ENCODE results near the gene ZMIZ2.

Gene ZMIZ2

GRCh38 chr7:44791278-44792219 lies 42.9 kb downstream of the ZMIZ2 start:
- TF ChIP-seq, protein P1, sequence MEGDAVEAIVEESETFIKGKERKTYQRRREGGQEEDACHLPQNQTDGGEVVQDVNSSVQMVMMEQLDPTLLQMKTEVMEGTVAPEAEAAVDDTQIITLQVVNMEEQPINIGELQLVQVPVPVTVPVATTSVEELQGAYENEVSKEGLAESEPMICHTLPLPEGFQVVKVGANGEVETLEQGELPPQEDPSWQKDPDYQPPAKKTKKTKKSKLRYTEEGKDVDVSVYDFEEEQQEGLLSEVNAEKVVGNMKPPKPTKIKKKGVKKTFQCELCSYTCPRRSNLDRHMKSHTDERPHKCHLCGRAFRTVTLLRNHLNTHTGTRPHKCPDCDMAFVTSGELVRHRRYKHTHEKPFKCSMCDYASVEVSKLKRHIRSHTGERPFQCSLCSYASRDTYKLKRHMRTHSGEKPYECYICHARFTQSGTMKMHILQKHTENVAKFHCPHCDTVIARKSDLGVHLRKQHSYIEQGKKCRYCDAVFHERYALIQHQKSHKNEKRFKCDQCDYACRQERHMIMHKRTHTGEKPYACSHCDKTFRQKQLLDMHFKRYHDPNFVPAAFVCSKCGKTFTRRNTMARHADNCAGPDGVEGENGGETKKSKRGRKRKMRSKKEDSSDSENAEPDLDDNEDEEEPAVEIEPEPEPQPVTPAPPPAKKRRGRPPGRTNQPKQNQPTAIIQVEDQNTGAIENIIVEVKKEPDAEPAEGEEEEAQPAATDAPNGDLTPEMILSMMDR (IDR thresholded peaks at IDR 0.05; ENCODE audit: unreplicated experiment in 3 of 3) = no peak
- H3K4me1 Mint-ChIP-seq = peaks cover 4% of the 10 kb centered on the region
- H3K27me3 Mint-ChIP-seq (ENCODE audit: low read depth) = no peaks in the 10 kb centered on the region
- H3K36me3 Mint-ChIP-seq (ENCODE audit: low read depth) = no peaks in the 10 kb centered on the region
- H3K4me3 Mint-ChIP-seq = peak overlapping the region in 1 of 3 experiments; percentile 61
- H3K9me3 Mint-ChIP-seq = no peaks in the 10 kb centered on the region
- peak overlapping the region in 2 of 3 experiments; percentile 43 to 46 for H3K27ac Mint-ChIP-seq

- no peaks in the 10 kb centered on the region for H3K9me3 Mint-ChIP-seq
Observed at GRCh38 chr7:44793919-44794318, 45.3 kb downstream of the ZMIZ2 start.

DNA sequence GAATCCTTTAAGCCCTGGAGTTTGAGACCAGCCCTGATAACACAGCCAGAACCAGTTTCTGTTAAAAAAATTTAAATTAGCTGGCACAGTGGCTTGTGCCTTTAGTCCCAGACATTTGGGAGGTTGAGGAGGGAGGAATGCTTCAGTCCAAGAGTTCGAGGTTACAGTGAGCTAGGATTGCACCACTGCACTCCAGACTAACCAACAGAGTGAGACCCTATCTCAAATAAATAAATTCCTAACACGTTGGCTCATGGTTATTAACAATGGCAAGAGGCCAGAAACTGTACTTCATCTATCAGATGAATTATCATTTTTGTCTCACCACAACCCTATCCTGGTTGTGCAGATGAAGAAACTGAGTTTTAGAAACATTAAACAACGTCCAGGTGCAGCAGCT lies 45.7 kb downstream of the ZMIZ2 start:
- no peaks in the 10 kb centered on the region for H3K9me3 Mint-ChIP-seq
- peaks cover 13% of the 10 kb centered on the region for H3K36me3 Mint-ChIP-seq (ENCODE audit: low read depth)
- H3K27me3 Mint-ChIP-seq (ENCODE audit: low read depth) = no peaks in the 10 kb centered on the region
- no peak overlapping the region for H3K27ac Mint-ChIP-seq
- peak overlapping the region in 2 of 3 experiments; percentile 56 to 78 for H3K4me3 Mint-ChIP-seq
- H3K4me1 Mint-ChIP-seq = peaks cover 19% of the 10 kb centered on the region
- TF ChIP-seq, protein P1 (IDR thresholded peaks at IDR 0.05; ENCODE audit: unreplicated experiment in 3 of 3) = no peak

More at GRCh38 chr7:44793919-44794318, 45.3 kb downstream of the ZMIZ2 start:
- Mint-ChIP-seq H3K27ac (peak overlapping the region in 2 of 3 experiments; percentile 25 to 27), H3K36me3 (ENCODE audit: low read depth) (peaks cover 12% of the 10 kb centered on the region), H3K27me3 (ENCODE audit: low read depth) (no peaks in the 10 kb centered on the region), H3K4me3 (peak overlapping the region; percentile 56 to 78 (median 68)), H3K4me1 (peaks cover 18% of the 10 kb centered on the region)
- TF ChIP-seq, protein P1 (IDR thresholded peaks at IDR 0.05; ENCODE audit: unreplicated experiment in 3 of 3) = no peak

- Mint-ChIP-seq H3K9me3 (no peaks in the 10 kb centered on the region), H3K27me3 (ENCODE audit: low read depth) (no peaks in the 10 kb centered on the region), H3K36me3 (ENCODE audit: low read depth) (peaks cover 30% of the 10 kb centered on the region), H3K4me3 (peak overlapping the region; percentile 93 to 98 (median 95)), H3K27ac (peak overlapping the region; percentile 94 to 99 (median 99)), H3K4me1 (peaks cover 25% of the 10 kb centered on the region)
- TF ChIP-seq, protein P1 (IDR thresholded peaks at IDR 0.05; ENCODE audit: unreplicated experiment in 3 of 3) = no peak
Observed at GRCh38 chr7:44796034-44796503, 47.4 kb downstream of the ZMIZ2 start.

DNA sequence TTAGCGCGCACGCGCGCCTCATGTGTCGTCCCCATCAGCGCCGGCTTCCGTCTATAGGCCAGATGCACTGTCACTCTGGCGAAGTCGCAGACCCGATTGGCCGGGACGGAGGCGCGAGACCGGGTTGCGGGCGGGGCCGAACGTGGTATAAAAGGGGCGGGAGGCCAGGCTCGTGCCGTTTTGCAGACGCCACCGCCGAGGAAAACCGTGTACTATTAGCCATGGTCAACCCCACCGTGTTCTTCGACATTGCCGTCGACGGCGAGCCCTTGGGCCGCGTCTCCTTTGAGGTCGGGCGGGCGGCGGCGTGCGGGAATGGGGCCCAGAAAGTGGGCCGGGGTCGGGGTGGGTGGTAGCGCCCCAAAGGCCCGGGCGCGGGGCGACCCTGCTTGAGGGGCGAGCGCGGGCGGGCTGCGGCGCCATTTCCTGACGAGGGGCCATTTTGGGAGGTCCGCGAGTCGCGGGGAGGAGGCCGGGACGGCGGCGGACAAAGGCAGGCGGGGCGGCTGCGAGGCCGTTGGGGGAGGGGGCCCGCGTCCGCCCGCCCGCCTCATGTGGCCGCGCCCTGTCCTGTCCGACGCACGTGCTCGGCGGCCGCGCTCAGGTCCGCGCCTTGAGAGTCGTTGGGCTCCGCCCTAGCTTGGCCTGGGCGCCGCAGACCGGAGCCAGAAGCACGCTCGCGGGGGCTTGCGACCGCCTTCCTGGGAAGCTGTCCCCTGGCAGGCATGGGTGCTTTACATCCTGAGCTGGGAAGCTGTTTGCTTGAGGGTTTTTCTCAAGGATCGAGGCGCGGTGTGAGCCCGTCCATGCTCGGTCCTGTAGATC lies 48.1 kb downstream of the ZMIZ2 start, which contains the start of gene PPIA:
Gene PPIA, plus strand, starts transcription at position 178 of the 825 bp plus-strand sequence. Its CDS starts 44 bp downstream, at position 222.
- Mint-ChIP-seq H3K9me3 (no peaks in the 10 kb centered on the region), H3K27ac (peak within 1 kb of the TSS; percentile 94 to 99 (median 99)), H3K27me3 (ENCODE audit: low read depth) (no peaks in the 10 kb centered on the region), H3K36me3 (ENCODE audit: low read depth) (peaks cover 37% of the 10 kb centered on the region), H3K4me3 (peak within 1 kb of the TSS; percentile 93 to 98 (median 95)), H3K4me1 (peaks cover 23% of the 10 kb centered on the region)
- TF ChIP-seq, protein P1 (IDR thresholded peaks at IDR 0.05; ENCODE audit: unreplicated experiment in 3 of 3) = no peak
